Islet of Langerhans (tissue), 1 donor: ENCODE data around the gene IGF2R.
"Not testable (repeated sequence)": the region's sequence is repeated elsewhere in the genome, so short reads cannot be mapped to it uniquely, and the experiment has no call there.

Experiments used
- FAIRE-seq: peaks from one replicate; lab custom pipeline; 2011; peaks lifted over from hg19 to GRCh38; lab: Jason Lieb, UNC

Gene IGF2R

DNA sequence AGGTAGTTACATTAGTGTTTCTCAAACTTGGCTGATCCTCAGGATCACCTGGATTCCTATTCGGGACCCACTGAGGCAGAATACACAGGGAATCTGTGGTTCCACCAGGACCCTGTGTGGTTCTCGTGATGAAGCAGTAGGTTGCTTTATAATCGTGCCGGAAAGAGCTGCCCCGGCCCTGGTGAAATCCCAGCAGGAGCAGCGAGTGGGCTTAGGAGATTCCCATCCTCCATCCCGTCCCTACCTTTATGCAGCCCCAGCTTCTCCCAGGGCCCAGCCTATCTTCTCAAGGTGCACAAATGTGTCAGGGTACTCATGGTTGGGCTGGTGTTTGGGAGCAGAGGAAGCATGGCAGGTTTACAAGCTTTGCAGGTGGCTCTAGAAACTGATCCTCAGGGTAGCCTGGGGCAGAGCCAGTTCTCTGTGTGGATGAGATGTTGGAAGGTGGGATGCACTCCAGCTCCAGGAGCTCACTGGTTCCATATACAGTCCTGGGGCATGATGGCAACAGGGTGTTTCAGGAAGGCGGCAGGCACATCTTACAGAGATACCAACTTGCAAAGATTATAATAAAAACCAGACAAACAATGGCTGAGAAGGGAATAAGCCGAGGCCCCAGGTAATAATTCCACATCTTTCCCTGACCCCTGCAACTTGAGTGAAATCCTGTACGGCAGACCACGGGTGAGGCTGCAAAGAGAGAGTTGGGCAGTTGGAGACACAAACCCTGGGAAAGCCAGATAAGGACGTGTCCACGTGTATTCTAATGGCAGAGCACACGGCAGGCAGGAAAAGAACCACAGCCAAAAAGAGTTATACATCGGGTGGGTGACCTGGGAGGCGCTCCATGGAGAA is 158.6 kb downstream of the IGF2R start:
- FAIRE-seq: no peak

DNA sequence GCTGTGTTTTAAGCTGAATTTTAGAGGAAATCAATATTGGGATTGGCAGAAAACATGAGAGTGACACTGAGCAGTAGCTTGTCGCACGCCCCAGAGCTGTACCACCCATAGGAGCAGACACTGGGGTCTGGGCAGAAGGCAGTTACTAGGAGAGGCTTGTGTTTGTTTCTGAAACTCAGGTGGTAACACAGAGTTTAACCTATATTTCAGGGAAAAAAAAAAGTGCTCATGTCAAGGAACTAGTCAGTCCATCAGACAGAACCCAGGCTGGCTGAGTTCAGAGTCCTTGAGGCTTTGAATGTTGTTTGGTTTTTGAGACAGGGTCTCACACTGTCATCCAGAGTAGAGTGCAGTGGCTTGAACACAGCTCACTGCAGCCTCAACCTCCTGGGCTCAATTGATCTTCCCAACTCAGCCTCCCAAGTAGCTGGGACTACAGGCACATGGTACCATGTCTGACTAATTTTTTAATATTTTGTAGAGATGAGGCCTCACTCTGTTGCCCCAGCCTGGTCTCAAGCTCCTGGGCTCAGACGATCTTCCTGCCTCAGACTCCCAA is 159.3 kb downstream of the IGF2R start:
- no peak for FAIRE-seq

DNA sequence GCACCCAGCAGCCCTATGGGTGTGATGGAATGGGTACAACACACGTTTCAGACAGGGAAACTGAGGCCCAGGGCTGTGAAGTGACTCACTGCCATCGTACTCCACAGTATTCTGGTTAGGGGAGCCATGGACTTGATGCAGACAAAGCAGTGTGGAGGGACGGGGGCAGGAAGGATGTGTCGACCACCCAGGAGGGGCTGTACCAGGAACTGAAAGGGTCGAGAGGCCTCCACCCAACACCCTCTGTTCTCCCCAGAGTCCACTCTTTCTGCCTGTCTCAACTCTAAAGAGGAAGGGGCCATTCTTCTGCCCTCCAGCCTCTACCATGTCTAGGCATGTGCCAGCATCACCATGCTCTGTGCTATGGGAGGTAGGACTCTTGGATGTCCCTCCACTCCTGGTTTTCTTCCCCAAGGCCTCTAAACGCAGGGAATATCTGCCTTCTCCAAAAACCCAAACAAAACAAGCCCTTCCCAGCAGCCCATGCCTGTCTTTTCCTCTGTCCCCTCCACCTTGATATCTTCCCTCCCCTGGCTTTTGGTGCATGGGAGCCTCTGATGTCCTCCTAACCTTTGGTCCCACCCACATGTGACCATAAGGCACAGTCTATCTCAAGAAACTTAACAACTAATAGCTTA is 160.1 kb downstream of the IGF2R start:
- FAIRE-seq: no peak

DNA sequence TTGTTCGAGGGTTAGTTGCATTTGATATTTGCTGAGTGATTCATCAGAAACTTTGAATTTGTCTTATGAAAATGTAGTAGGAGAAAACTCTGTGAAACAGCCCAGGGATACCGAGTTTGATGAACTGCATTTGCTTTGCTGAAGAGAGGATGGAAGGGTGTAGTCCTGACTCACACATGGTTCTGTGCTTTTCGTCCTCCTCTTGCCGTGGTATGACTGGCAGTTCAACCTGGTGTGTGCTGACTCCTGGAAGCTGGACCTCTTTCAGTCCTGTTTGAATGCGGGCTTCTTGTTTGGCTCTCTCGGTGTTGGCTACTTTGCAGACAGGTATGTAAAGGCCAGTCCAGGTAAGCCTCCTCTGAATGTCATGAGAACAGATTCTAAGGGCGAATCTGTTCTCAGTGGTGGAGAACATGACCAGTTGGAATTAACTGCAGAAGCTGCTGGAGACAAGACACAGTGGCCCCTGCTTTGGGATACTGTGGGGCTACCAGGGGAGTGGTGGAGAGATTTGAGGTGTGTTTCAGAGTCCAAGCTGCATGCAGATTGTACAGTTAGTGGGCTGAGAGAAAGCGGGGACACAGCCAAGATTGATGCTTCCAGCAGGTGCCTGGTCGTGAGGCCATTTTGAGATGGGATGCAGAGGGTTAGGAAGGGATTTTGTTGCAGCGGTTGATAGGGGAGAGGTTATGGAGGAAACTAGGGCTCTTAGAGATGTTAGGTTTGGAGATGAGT is 161.2 kb downstream of the IGF2R start:
- no peak for FAIRE-seq

DNA sequence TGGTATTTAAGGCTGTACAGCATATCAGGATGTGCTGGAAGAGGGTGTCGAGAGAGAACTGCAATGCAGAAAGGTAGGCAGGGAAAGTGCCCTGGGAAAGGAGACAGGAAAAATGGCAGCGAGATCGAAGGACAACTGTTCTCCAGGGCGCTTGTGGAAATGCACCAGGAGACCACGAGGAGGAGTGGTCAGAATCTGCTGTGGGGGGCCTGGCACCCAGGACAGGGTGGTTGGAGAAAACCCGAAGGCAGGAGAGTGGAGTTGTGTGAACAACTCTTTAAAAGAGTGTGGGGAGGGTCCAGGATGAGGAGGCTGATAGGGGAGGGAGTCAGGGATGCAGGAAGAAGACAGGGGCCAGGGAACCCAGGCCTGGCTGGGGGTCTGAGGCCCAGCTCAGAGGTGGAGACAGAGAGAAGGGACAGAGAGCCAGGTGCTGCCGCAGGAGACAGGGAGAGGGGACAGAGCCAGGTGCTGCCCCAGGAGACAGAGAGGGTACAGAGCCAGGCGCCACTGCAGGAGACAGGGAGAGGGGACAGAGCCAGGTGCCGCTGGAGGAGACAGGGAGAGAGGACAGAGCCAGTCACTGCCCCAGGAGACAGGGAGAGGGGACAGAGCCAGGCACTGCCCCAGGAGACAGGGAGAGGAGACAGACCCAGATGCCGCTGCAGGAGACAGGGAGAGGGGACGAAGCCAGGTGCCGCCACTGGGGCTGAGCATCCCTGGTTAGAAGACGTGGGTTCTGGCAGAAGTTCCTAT is 162.0 kb downstream of the IGF2R start:
- FAIRE-seq: no peak

DNA sequence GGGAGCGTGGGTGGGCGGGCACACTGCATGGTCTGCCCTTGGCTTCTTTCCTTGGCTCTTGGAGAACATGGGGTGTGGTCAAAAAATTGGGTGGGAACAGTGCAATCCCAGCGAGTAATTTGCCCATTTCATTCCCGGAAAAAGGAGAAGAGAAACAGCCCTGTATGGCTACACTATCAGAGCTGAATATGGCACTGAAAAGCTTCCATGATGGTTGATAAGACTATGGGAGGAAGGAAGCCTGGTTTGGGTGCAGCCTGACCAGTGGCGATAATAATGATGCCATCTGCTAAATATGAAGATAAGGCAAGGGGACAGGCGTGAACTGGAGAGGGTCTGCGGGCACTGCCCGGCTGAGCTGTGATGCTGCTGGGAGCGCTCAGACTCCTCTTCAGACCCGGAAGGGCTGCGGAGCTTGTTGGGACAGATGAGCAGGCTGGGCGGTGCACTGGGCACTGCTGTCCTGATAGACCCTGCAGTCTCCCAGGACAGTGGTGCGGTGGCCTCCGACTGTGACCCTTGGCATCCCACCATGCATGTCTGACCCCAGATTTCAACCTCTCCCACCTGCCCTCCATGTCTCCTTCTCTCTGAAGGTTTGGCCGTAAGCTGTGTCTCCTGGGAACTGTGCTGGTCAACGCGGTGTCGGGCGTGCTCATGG is 162.9 kb downstream of the IGF2R start:
- FAIRE-seq: no peak

DNA sequence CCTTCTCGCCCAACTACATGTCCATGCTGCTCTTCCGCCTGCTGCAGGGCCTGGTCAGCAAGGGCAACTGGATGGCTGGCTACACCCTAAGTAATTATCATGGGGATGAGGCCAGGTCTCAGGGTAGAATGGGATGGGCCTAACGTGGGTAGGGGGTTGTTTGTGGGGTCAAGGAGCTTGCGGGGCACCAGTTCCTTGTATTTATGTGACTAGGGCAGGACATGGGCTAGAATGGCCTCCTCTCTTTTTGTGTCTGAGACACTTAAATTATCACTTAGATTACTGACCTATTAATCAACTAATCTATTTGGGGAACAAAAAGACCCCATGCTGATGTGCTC is 163.4 kb downstream of the IGF2R start:
- FAIRE-seq: no peak

DNA sequence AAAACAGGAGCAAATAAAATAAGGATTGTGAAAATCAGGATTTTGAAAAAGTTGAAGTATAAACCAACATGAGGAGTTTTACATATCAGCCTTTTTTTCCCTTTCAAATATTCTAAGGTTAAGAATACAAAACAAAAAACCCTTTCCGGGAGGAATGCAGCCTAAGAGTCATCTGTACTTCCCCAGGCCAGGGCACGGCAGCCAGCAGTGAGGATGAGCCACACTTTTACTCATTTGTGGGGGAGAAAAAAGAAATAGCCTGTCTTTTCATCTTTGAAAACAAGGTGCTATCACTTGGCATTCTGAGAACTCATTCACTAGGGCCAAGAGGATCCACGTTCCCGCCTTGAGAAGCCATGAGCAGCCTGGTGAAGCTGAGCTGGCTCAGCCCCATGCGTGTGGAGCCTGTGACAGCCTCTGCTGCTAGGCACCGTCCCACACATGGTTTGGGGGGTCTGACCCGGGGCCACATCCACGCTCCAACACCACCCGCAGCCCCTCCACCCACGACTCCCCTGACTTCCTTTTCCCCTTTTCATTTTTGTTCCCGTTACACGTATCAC is 164.0 kb downstream of the IGF2R start:
- no peak for FAIRE-seq

DNA sequence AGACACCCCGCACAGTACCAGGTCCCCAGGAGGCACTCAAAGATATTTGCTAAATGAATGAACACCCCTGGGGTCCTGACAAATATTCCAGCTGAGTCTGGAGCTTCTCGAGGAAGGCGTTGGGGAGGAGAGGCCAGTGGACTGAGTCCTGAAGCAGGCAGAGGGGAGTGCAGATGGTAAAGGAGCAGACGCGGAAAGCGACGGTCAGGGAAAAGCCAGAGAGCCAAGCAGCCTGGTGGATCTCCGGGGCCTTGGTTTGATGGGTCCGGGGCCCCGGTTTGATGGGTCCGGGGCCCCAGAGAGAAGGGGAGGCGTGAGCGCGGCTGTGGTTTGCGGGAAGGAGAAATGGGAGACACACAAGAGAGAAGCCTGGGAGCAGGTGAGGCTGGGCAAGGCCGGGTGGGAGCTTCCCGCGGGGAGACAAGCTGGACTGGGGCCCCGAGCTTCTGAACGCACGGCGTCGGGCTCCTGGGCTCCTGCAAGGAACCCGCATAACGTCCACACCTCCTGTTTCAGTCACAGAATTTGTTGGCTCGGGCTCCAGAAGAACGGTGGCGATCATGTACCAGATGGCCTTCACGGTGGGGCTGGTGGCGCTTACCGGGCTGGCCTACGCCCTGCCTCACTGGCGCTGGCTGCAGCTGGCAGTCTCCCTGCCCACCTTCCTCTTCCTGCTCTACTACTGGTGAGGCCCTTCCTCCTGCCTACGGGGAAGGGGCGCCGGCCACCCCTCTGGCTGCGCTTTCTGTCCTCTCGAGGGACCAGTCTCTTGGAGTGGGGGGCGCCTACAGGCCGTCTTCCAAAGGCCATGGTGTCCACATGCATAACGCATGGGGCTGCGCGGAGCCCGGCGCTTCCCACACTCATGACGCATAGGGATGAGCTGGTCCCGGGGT is 164.8 kb downstream of the IGF2R start:
- no peak for FAIRE-seq

DNA sequence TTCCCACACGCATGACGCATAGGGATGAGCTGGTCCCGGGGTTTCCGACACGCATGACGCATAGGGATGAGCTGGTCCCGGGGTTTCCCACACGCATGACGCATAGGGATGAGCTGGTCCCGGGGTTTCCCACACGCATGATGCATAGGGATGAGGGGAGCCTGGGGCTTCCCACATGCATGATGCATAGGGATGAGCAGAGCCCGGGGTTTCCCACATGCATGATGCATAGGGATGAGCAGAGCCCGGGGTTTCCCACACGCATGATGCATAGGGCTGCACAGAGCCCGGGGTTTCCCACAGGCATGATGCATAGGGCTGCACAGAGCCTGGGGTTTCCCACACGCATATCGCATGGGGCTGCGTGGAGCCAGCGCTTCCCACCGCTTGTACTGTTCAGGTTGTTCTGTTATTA is 165.5 kb downstream of the IGF2R start:
- not testable (repeated sequence) for FAIRE-seq

DNA sequence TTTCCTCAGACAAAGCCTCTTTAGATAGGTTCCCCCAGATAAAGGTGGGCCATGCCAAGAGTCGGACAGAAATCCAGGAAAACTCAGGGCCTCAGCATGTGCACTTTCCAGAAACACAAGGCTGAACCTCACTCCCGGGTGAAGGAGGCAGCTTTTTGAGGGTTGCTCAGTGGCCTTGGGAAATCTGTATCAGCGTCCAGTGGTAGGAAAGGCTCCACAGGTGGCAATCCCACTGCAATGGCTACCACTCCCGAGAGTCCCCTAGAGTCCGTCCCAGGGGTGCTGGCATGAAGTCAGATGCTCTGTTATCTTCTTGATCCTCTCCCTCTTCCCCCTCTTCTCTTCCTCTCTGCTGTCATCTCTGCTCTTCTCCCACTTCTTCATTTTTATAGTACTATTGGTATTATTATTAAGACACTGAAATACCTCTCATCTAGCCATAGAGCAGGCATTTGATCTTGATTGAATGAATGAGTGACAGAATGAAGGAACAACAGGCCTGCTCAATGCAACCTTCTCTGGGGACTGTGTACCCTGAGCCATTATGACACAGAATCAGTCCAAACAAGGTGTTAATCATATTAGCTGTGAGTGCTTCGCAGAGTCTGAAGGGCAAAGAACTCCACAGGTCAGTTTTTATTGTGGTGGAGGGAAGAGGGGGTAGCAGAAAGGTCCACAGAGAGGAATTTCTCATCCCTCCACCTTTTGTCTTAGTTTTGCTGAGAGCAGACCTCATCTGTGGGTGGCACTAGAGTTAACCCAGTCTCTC is 166.1 kb downstream of the IGF2R start:
- FAIRE-seq: no peak

DNA sequence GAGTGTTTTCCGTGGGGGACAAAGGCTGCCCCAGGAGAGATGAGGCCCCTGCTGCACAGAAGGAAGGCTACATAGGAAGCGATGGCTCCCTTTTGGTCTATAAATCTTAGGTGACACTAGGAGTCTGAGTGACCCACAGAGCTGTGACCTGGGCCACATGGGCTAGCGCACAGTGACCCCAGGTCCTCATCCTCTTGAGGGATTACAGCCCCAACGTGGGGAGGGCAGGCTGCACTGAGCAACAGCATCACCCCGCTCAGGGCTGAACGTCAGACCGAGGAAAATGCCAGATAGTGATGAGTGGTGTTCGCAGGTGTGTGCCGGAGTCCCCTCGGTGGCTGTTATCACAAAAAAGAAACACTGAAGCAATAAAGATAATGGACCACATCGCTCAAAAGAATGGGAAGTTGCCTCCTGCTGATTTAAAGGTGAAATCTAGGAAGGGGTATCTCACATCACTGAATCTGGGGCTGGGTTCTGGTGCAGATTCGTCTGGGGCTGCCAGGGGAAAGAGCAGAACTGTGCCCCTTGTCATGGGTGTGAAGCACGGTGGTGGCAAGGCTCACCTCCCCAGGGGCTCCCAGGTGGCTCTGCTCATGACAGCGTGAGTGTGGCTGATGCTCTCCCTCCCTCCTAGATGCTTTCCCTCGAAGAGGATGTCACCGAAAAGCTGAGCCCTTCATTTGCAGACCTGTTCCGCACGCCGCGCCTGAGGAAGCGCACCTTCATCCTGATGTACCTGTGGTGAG is 167.2 kb downstream of the IGF2R start:
- no peak for FAIRE-seq

DNA sequence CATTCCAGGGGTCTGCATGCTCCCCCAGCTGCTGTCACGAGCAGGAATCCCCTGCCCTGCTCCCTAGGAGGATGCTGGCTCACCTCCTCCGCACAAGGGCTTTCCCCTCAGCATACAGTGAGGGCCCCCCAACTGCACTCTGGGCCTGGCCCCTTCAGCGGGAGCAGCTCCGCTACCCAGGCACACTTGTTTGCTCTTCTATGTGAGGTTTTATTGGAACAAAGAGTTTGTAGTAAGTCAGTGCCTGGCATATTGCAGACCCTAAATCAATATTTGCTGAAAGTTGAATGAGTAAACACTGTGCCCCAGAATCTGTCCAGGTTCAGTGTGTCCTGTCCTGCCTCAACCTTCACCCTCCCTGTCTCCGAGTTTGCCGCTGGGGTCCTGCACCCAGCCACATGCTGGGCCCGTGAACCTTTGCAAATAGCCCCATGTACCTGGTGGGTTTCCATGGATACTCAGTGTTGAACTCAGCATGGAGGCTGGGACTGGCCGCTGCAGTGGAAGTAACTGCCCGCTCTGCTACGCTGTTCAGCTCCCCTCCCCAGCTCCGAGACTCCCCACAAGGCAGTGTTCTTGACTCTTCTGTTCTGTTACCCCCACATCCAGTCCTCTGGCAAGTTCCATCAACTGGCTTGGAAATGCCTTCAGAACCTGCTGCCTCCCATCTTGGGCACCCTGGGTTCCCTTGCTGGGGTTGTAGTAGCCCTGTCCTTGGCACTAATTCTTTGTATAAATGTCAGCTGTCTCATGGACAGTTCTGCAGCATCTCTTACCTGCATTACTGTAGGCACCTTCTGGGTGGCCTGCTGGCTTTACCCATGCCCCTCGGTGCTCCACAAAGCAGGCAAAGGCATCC is 168.5 kb downstream of the IGF2R start:
- FAIRE-seq: no peak

DNA sequence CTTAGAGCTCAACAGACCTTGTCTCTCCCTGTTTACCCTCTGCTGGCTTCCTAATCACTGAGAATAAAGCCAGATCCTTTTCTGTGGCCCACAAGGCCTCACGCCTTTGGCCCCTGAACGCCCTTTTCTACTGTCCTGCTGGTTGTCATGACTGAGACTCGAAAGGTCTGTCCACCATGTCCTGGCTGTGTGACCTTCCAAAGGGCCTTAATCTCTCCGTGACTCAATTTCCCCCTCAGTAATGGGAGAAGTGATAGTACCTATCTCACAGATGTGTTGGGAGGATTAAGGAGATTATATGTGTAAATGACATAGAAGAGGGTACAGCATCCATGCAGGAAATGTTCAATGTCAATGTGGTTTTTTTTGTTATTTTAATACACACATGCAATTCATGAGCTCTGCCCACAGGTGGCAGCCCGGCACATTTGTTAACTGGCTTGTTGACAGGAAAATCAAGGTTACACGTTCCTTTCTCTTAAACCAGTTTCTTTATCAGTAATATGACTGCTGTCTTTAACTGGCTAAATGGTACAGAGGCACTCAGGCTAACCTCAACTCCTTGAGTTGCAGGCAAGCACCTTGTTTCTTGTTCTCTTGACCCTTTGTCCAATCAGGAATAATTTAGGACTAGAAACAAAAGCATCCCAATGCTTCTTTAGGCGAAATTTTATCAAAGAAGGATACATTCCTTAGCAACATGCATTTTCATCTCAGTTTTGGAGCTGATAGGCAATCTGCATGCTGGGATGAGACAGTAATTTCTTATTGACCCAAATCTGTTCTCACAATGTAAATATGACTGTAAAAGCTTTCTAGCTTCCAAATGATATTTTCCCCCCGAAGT is 169.3 kb downstream of the IGF2R start:
- peak; percentile 95 for FAIRE-seq

DNA sequence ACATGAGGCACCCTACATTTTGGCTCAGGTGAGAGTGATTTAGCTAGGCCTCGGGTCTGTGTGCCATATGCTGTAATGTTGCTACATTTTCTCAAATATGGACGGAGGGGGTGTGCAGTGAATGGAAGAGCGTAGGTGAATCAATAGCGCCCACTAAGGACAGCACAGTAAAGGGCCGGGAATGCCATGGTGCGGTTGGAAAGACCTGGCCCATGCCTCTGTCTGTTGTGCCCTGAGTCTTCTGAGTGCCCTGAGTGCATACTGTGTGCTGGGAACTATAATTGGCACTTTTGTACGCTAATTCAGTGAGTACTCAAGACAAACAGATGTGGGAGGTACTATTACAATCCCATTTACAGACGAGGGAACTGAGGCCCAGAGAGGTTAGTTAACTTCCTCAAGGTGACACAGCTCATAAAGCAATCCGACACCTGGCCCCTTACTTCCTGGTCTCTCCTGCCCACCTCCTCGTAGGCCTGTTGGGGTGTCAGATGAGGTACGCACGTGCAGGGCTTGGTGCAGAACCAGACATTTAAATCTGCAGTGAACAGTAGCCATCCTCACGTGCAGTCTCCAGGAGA is 170.0 kb downstream of the IGF2R start:
- FAIRE-seq: no peak

DNA sequence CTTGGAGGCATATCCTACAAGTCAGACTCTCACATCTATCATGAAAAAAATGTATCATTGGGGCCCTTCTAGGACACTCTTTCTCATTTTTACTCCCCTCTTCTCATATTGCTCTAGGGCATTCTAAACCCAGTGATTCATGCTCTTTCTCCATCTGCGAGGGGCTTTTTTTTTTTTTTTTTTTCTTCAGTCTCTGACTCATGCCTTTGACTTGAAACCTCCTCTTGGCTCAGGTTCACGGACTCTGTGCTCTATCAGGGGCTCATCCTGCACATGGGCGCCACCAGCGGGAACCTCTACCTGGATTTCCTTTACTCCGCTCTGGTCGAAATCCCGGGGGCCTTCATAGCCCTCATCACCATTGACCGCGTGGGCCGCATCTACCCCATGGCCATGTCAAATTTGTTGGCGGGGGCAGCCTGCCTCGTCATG is 170.6 kb downstream of the IGF2R start:
- FAIRE-seq: no peak
